Measurements from ENCODE around the gene PCNT.

GRCh38 chr21:46352164-46352515 is 28.2 kb downstream of the PCNT start:
- TF ChIP-seq MAX (IDR thresholded peaks at IDR 0.05): no peak
- no peak for TF ChIP-seq POLR2A (IDR thresholded peaks at IDR 0.05; ENCODE audit: control extremely low read depth in 1 of 2, low read depth in 2 of 2, low read length in 2 of 2)
- TF ChIP-seq CTCF (IDR thresholded peaks at IDR 0.05; ENCODE audit: control extremely low read depth in 1 of 3, insufficient read depth in 1 of 3, low read depth in 1 of 3, low read length in 3 of 3): no peak
- TF ChIP-seq YY1 (IDR thresholded peaks at IDR 0.05; ENCODE audit: low read depth, low read length): no peak
- TF ChIP-seq RAD21 (IDR thresholded peaks at IDR 0.05 in 1 of 2, conservative IDR thresholded peaks at IDR 0.05 in 1 of 2; ENCODE audit: low read depth in 2 of 2, low read length in 2 of 2): no peak
- TF ChIP-seq CBX5 (IDR thresholded peaks at IDR 0.05; ENCODE audit: low read depth, low read length): no peak
- no peak for TF ChIP-seq TAF1 (IDR thresholded peaks at IDR 0.05; ENCODE audit: low read depth, low read length)
- TF ChIP-seq ATF2 (IDR thresholded peaks at IDR 0.05; ENCODE audit: low read length): no peak
